Left ventricle myocardium superior (tissue), 1 donor: ENCODE data around the gene IWS1. TPM values are rescaled to one million over a fixed set of nuclear protein-coding genes. Genes with fewer than 3 reads are reported as not detected.
A peak's percentile ranks its signal among the peaks of the same experiment; 100 is the strongest.
"Not testable (repeated sequence)": the region's sequence is repeated elsewhere in the genome, so short reads cannot be mapped to it uniquely, and the experiment has no call there.

ENCODE experiments used
- ATAC-seq: fragments of 200-7000 bp; cut with Tn5 transposase; one replicate; pipeline ENCODE4 v1.9.1; 2020; ENCODE audit warnings: mild to moderate bottlenecking, moderate library complexity
- DNase-seq: peaks from one replicate; pipeline ENCODE4 v3.0.0-alpha.2; 2020
- intact Hi-C: fragments of 100-400 bp; cut with micrococcal nuclease; formaldehyde crosslinking; loops from one replicate; pipeline ENCODE4 v1.11.0; 2022
- total RNA-seq: library from RNA; stranded (reverse); fragmentation: NEBNext Ultra II Directional; extraction: Animal tissue kit (Norgen Biotek cat#: 25700); gene quantifications from one replicate; pipeline ENCODE4 v1.2.1, GENCODE V29; 2021
- donor health status: DM: no; HTN: yes; CAD: no; lungs with severe emphysema.

Gene IWS1
- total RNA-seq, 1 donor from 2014 or later, result 58.1 TPM

DNA sequence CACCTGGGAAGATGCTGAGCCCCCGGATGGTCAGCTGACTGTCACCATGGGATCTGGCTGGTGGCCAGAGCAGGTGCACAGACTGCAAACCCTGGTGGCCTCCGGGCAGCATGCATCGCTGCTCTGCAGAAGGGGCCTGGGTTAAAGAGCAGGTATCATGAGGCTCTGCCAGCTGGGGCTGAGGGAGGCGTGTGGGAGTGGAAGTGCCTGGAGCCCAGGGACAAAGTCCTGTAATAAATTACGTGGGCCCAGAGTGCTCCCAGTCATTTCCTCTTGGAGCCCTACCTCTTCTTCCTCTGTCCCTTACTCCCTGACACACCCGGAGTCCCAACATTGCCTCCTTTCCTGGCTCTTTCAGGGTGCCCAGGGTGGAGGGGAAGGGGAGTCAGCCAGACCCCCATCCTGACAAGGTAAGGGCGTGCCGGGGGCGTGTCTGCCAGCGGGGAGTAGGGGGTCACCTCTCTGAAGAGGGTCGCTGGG is 9.2 kb upstream of the IWS1 start, which contains the start of gene MYO7B:
MYO7B (plus strand) TSS at position 262 of the 480 bp plus-strand sequence. CDS start 24,040 bp downstream, outside the sequence.
- ATAC-seq, result no peak
- intact Hi-C loops, result no loop called here
- no peak for DNase-seq

DNA sequence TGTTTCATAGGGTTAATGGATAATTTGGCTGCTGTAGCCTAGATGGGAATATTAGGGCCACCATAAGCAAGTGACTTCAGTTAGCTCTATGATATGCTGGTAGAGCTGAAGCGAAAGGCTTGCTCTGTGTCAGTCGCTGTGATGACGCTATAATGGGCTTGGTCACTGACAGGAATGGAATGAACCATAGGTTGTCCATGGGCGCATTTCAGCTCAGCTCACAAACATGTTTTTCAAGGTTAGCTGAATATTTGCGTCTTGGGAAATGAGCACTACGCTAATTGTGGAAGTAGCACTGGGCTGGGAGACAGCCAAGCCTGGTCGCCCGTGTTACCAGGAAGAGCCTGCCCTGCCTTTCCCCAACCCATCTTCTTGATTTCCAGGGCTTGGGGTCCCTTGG is 6.0 kb upstream of the IWS1 start:
- DNase-seq (no peak), ATAC-seq (no peak)
- intact Hi-C loops, result no loop called here

DNA sequence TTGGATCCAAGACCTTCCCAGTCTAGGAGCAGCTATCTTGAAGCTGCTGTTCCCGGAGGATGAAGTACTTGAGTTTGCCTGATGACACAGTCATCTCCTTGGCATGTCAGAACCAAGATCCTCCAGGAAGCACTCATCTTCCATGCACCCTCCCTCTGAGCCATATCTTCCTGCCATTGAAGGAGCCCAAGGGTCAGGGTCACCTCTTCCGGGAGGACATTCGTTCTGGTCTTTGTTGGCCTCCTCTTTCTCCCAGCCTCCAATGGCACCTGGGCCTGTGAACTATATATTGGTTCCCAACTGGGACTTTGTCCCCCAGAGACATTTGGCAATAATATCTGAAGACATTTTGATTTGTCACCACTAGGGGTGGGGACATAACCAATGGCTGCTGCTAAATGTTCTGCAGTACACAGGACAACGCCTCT is 4.9 kb upstream of the IWS1 start:
- intact Hi-C loops, result no loop called here
- ATAC-seq (no peak), DNase-seq (no peak)

DNA sequence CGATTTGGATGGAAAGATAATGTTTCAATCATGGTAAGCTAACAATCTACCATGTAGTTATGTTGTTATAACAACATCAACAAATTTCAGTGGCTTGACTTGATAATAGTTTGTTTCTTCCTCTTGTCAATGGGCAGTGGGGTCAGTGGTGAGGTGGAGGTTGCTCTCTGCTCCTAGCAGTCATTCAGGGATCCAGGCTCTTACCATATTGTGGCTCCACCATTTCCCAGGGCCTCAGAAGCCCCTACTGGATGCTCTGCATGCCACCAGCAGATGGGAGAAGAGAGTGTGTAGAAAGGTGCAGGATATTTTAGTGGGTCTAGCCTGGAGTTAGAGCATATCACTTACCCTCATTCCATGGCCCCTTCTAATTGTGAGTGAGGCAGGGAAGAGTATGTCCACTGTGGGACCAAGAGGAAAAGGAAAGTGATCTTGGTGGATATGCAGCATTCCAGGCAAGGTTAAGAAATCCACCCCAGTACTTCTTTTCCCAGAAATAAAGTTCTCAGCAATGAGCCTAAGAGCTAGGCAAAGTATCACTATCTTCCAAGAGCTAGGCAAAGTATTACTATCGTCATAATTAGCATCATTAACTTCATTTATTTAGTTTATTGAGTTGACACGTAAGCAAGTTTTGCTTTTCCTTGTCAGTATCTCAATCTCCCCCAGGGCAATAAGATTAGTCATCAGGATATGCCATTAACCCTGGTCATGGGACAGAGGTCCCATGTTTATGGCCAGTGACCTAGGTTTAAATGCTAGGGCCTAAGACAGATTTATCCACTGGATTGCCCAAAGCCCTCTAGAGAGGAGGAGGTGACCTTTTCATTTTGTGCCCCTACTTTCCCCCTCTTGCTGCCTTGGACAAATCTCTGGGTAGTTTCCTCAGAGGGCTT is 4.2 kb upstream of the IWS1 start:
- no peak for ATAC-seq
- no peak for DNase-seq
- intact Hi-C loops, result no loop called here

DNA sequence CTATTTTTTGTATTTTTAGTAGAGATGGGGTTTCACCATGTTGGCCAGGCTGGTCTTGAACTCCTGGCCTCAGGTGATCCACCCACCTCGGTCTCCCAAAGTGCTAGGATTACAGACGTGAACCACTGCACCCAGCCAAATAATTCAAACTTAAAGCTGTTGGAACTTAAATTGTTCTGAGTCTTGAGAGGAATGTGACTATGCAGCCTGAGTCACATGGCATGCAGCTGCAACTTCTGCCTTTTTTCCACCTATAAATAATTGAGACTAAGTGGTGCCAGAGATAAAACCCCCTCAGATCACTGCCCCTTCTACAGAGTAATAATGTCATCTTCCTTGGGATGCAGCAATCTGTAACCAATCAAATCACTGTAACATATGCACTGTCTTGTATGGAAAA is 3.1 kb upstream of the IWS1 start:
- DNase-seq, ATAC-seq, intact Hi-C loops: not testable (repeated sequence)

DNA sequence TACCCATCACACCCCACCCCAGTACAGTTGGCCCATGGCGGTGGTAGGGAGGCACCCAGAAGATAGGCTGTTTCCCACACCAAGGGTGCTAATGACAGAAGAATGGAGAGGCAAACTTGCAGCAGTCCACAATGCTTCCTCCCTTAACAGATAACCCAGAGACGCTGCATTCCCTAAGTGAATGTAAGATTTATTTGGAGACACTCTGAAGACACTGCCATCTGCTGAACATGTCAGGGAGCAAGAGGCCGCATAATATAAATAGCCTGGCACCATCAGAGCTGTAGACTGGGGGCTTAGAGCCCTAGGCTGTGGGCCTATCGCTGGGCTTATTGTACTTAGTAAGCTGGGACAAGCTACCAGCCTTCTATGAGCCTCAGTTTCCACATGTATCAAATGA is 2.2 kb upstream of the IWS1 start:
- DNase-seq (no peak), ATAC-seq (no peak)
- intact Hi-C loops, result no loop called here

DNA sequence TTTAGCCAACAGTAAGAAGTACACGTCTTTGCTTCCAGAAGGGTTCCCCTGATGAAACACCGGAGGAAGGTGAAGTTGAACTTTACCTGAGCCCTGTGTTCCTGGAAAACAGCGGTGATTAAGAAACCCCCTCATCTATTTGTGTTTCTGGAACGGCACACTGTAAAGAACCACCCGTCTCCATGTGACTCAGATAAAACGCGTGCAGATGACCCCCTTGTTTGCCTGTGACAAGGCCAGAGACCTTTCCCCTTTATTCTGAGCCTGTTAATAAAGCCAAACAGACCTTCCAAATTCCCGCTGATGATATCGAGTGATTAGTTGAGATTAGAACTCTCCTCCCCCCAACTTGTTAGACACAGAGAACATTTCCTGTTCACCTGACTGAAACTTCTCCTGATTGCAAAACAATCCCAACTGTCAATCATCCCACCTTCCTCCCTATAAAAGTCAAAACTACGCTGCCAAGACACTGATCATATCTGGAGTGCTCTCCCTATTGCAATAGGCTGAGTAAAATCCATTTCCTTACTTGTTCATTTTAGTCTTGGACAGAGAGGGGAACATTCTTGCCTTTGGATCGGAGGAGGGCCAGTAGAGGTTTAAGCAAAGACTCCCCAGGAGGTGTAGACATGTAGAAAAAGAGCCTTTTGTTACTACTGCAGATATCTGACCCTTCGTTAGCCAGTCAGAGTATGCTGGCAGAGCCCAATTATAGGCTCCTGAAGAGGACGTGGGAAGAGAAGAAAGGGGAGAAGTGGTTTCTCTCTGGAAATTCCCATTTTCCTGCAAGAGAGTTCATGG is 914 bp upstream of the IWS1 start:
- ATAC-seq (peak; percentile 5), DNase-seq (no peak)
- intact Hi-C loops, result no loop called here

DNA sequence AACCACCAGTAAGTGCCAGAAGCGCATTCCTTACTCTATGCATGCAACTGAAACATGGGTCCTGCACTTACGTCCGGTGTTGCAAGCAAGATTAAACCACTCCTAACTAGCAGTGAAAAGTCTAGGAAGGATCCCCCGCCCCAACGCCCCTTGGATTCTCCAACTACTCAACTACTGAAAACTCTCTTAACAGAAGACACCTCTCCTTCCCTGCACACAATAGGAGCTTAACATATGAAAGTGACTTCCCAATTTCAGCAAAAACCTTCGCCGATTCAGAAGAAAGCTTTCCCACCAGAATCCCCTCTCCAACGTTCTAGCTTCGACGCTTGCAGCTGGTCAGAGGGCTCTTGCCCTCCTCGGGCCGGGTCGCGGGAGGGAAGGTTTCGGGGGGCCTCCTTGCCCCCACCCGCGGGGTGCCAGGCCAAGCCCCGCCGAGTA is 578 bp downstream of the IWS1 start:
- no peak for DNase-seq
- intact Hi-C loops, result no loop called here
- peak; percentile 3 for ATAC-seq

DNA sequence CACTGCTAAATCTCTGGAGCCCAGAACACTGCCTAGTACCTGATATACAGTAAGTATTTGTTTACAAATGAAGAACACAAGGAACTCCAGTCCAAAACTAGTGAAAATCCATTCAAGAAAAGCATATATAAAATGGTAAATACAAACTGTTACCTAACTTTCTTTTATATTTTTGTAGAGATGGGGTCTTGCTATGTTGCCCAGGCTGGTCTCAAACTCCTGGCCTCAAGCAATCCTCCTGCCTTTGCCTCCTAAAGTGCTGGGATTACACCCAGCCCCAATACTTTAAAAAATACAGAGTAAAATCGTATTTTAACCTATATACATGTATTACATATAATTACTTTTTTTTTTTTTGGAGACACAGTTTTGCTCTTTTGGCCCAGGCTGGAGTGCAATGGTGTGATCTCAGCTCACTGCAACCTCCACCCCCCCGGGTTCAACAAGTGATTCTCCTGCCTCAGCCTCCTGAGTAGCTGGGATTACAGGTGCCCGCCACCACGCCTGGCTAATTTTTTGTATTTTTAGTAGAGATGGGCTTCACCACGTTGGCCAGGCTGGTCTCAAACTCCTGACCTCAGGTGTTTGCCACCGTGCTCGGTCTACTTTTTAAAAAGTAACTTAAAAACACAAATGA is 2.0 kb downstream of the IWS1 start:
- intact Hi-C loops, ATAC-seq, DNase-seq: not testable (repeated sequence)

DNA sequence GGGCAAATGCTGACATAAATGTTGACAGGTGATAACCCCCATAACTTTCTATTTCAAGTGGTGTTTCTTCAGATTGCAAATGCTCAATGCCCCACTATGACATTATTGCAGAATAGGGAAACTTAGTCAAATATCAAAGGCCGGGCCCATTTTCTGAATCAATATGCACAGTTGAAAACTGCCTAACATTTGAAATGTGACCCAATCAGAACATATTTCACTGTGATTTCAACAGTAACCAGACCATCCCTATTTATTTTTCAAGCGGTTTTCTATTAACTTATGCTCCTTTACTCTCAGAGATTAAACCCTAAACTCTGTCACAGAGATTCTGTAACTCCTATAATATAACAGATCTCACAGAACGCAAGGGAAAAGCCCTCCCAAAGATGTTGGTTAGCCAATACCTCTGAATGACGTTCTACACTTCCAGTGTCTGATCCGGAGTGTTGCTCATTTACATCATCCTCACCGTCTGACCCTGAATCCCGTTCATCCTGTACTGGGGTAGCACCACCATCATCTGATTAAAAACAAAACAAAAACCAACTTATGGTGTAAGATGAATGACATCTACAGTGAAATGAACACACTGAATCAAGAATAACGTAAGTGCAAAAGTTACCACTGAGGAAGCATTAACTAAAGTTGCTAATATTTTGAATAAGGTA is 2.9 kb downstream of the IWS1 start:
- intact Hi-C loops, result no loop called here
- ATAC-seq, result no peak
- DNase-seq, result no peak

DNA sequence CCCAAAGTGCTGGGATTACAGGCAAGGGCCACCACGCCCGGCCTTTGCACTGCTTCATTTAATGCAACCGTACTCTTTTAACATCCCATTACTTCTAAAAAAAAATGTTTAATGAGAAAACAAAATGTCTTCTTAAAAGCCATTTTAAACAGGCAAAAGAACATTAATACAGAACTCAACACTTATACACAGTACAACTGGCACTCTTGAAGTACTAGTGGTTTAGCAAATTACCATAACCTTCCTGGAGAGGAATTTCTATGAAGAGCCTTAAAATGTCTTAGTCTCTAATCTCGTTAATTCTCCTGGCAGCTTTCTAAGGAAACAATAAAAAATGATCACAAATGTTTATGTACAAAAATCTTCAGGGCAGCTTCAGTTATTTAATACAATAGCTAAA is 5.9 kb downstream of the IWS1 start:
- ATAC-seq (no peak), DNase-seq (no peak)
- intact Hi-C loops, result no loop called here

DNA sequence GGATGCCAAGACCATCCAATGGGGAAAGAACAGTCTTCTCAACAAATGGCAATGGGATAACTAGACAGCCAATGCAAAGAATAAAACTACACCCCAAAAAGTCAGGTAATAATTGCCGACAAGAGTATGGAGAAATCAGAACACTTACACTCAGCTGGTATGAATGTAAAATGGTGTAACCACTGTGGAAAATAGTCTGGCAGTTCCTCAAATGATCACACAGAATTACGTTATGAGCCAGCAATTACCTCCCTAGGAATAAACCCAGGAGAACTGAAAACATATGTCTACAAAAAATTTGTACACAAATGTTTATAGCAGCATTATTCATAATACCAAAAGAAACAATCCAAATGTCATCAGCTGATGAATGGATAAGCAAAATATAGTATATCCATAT is 8.8 kb downstream of the IWS1 start:
- intact Hi-C loops, result no loop called here
- no peak for ATAC-seq

DNA sequence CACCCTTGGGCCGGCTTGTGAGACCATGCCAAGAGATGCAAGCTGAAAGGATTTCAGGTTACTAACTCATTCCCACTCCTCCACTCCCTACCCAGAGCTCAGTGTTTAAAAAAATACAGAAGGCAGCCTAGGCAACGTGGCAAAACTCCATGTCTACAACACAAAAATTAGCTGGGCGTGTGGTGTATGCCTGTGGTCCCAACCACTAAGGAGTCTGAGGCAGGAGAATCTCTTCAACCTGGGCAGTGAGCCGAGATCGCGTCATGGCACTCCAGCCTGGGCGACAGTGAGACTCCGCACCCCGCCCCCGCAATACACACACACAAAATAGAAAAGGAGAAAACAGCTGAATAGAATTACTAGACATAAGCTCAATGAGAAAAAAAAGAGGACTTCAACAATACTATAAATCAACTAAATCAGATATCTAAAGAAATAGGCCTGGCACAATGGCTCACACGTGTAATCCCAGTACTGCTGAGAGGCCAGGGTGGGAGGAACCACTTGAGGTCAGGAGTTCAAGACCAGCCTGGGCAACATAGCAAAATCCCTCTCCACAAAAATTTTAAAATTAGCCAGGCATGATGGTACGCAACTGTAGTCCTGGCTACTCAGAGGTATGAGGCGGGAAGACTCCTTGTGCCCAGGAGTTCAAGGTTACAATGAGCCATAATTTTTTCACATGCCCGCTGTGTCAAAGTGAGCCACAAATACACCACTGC is 10.1 kb downstream of the IWS1 start:
- intact Hi-C loops, result no loop called here
- peak; percentile 78 for ATAC-seq
- DNase-seq, result peak; percentile 86

More for the DNA sequence above, 8.8 kb downstream of the IWS1 start:
- DNase-seq, result no peak

DNA sequence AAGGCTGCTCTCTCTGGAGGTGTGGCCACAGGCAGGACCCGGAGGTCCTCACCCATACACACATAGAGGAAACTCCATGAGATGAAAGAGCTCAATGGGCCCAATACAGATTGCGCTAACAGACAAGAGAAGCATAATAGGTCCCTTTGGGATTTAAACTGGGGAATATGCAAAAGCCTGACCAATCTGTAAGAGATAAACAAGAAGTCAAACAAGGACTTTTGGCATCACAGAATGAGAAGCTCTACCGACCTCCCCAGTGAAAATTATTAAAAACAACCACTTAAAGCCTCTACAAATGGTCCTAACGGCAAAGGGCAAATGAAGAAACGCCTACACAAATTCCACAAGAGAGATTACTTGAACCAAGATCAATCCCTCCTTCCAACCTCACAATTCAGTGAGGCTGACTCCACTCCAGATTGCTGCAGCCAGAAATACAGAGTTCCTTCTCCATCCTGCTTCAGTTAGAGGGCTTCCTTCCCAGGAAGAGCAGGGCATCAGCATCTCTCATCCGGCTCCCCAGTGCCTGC is 10.8 kb downstream of the IWS1 start:
- ATAC-seq, result peak; percentile 22
- intact Hi-C loops, result no loop called here
- DNase-seq, result no peak

DNA sequence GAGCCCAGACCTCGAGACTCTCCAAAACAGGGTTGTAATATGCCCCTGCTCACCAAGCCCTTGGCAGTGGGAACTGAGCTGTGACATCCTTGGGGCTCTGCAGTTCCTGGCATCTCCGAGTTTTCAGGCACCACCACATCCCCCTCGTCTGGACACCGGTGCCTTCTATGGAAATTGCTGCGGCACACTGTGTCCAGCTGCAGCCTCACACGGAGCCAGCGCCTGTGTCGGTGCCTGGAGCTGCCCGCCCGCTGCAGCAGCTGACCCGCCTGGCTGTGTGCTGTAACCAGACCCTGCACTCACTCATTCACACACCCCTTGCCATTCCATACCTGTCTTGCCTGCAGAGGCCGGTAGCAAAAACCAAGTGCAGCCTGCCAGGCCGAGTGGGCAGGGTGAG is 11.8 kb downstream of the IWS1 start:
- intact Hi-C loops, result no loop called here
- peak; percentile 78 for ATAC-seq
- DNase-seq, result peak; percentile 67

DNA sequence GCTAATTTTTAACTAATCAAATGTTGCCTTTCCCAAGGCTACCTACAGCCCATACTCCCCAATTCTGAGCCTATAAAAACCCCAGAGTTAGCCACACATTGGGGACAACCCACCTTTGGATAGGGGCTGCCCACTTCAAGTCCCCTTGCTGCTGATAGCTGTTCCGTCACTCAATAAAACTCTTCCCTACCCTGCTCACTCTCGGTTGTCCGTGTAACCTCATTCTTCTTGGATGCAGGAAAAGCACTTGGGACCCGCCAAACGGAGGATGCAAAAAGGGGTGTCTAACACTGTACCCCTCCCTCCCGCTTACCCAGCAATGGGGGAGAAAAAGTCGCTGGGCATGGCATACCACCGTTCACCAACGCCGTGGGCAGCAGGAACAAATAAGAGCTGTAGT is 12.2 kb downstream of the IWS1 start:
- ATAC-seq (no peak), DNase-seq (no peak)
- intact Hi-C loops, result no loop called here

DNA sequence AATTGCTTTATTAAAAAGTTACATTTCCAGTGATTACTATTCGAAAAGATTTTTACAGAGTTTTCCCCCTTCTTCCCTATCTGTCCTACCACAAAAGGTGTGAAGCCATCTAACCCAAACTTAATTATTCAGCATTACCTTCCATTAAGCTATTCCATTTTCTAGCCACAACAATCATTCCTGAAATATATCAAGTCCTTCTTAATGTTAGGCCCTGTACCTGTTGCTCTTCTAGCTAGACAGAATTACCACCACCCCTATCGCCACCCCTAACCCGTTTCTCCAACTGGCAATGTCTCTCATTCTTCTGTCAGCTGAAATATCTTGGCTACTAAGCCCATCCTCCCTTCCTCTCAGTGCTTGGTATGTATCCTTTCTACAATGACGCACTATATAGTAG is 13.9 kb downstream of the IWS1 start:
- ATAC-seq, result no peak
- intact Hi-C loops, result no loop called here
- DNase-seq, result no peak

DNA sequence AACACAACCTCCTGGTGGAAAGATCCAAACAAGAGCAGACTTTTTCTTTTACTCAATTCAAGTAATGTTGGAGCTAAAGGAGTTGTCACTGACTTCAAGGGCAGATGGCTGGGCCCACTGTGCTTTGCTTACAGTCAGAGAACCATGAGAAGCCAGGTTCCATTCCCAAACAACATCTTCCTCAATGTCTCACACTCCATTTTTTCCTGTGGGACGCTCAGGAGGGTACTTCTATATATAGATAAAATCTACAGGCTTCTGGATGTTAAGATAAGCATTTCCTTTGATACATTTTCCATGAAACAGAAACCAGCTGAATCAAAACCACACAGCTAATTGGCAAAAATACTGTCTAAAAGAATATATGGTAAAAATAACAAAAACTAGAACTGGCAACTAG is 14.4 kb downstream of the IWS1 start:
- ATAC-seq (no peak), DNase-seq (no peak)
- intact Hi-C loops, result no loop called here
